Breast epithelium (tissue), 4 donors: ENCODE data around the gene KCNMB2. TPM values are rescaled to one million over a fixed set of nuclear protein-coding genes. Genes with fewer than 3 reads are reported as not detected.

ENCODE experiments used
- DNase-seq, 2 donors: peaks; one replicate each; pipeline ENCODE4 v3.0.0-alpha.2; 2019; ENCODE audit warnings: low spot score in 2 of 2
- H3K27ac ChIP-seq, 2 donors: fragments of 200-600 bp; sonication (generic) in 1 of 2; one replicate each; pipeline ENCODE4 v1.5.1; 2016 to 2019; ENCODE audit warnings: mild to moderate bottlenecking in 1 of 2
- H3K27me3 ChIP-seq, 2 donors: fragments of 200-600 bp; sonication (generic) in 1 of 2; one replicate each; pipeline versions ENCODE4 v1.5.1 to v1.6.0; 2017 to 2019; ENCODE audit warnings: control low read depth in 1 of 2, mild to moderate bottlenecking in 1 of 2
- H3K36me3 ChIP-seq: fragments of 200-600 bp; one replicate; pipeline ENCODE4 v1.5.1; 2019
- H3K4me1 ChIP-seq, 2 donors: fragments of 200-600 bp; sonication (generic); one replicate each; pipeline ENCODE4 v1.5.1; 2016 to 2019; ENCODE audit warnings: control low read depth in 1 of 2
- H3K4me3 ChIP-seq, 3 donors: fragments of 200-600 bp; sonication (generic); 1 replicate in 2 of 3; 2 replicates in 1 of 3; pipeline ENCODE4 v1.5.1; 2016 to 2019; ENCODE audit warnings: mild to moderate bottlenecking in 3 of 3, moderate library complexity in 2 of 3
- H3K9me3 ChIP-seq, 2 donors: fragments of 200-600 bp; sonication (generic) in 1 of 2; one replicate each; pipeline ENCODE4 v1.5.1; 2016 to 2019; ENCODE audit warnings: control low read depth in 1 of 2
- CTCF ChIP-seq, 3 donors: fragments of 450-650 bp; IDR thresholded peaks; one replicate each; pipeline ENCODE4 v1.5.1; 2016 to 2017; ENCODE audit warnings: antibody characterized with exemption in 3 of 3, mild to moderate bottlenecking in 3 of 3, moderate library complexity in 3 of 3
- POLR2A ChIP-seq: fragments of 450-650 bp; IDR thresholded peaks from one replicate; pipeline ENCODE4 v1.6.1; 2016; ENCODE audit warnings: antibody characterized with exemption, mild to moderate bottlenecking, moderate library complexity
- POLR2AphosphoS5 ChIP-seq, 3 donors: sonication (generic); formaldehyde crosslinking; IDR thresholded peaks; one replicate each; pipeline ENCODE4 v1.6.1; 2017; ENCODE audit warnings: antibody characterized with exemption in 3 of 3
- intact Hi-C: fragments of 100-400 bp; cut with DNase I; formaldehyde crosslinking; loops from one replicate; pipeline ENCODE4 v1.15.1; 2023; ENCODE audit warnings: low total_unique reads
- total RNA-seq, 3 donors: library from RNA; depleted of rRNA; stranded (reverse); fragments of >200 nt; gene quantifications; one replicate each; pipeline ENCODE4 v1.1.0, GENCODE V29; 2016

Gene KCNMB2
- total RNA-seq, 3 donors from 2014 or later: 0.59 TPM; not detected in 2

- Histone ChIP-seq H3K36me3 (no peaks in the 10 kb centered on the region), H3K4me3 (no peak overlapping the region), H3K27ac (no peak overlapping the region), H3K9me3 (no peaks in the 10 kb centered on the region), H3K4me1 (no peaks in the 10 kb centered on the region), H3K27me3 (no peaks in the 10 kb centered on the region)
- no peak for DNase-seq
- no peak for TF ChIP-seq CTCF (IDR thresholded peaks at IDR 0.05)
- no peak for TF ChIP-seq POLR2A
- TF ChIP-seq POLR2AphosphoS5 (IDR thresholded peaks at IDR 0.05): no peak
- intact Hi-C loops: no loop called here
Observed at GRCh38 chr3:178778589-178778988, 242.4 kb downstream of the KCNMB2 start.

GRCh38 chr3:178785961-178786360 is 249.7 kb downstream of the KCNMB2 start:
- DNase-seq: no peak
- TF ChIP-seq POLR2AphosphoS5 (IDR thresholded peaks at IDR 0.05) (no peak), CTCF (IDR thresholded peaks at IDR 0.05) (no peak), POLR2A (no peak)
- H3K4me1 ChIP-seq: no peaks in the 10 kb centered on the region
- H3K27me3 ChIP-seq: no peaks in the 10 kb centered on the region
- H3K27ac ChIP-seq: no peak overlapping the region
- intact Hi-C loops: no loop called here
- no peak overlapping the region for H3K4me3 ChIP-seq
- peaks cover 5 to 11% of the 10 kb centered on the region in 2 donors for H3K9me3 ChIP-seq
- H3K36me3 ChIP-seq: no peaks in the 10 kb centered on the region

DNA sequence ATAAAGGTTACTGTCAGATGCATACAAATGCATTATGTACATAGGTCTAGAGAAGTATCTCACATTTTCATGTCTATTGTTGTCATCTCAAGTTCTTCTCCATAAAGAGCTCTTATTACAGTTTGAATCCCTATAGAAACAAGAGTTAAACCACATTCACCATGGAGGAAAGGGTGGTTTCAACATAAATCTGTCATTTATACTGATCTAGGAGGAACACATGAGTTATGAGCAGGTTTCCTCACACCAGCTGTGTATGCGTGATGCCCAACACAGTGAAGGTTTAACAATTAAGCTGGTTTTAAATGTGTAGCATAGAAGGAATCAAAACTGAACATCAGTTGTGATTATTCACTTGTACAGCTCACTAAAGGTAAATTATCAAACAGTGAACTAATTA is 251.7 kb downstream of the KCNMB2 start:
- TF ChIP-seq CTCF (IDR thresholded peaks at IDR 0.05) (no peak), POLR2AphosphoS5 (IDR thresholded peaks at IDR 0.05) (no peak), POLR2A (no peak)
- no peak overlapping the region for H3K27ac ChIP-seq
- no peaks in the 10 kb centered on the region for H3K36me3 ChIP-seq
- intact Hi-C loops: no loop called here
- H3K4me3 ChIP-seq: no peak overlapping the region
- peaks cover 8 to 11% of the 10 kb centered on the region in 2 donors for H3K9me3 ChIP-seq
- no peaks in the 10 kb centered on the region for H3K4me1 ChIP-seq
- no peak for DNase-seq
- no peaks in the 10 kb centered on the region for H3K27me3 ChIP-seq

DNA sequence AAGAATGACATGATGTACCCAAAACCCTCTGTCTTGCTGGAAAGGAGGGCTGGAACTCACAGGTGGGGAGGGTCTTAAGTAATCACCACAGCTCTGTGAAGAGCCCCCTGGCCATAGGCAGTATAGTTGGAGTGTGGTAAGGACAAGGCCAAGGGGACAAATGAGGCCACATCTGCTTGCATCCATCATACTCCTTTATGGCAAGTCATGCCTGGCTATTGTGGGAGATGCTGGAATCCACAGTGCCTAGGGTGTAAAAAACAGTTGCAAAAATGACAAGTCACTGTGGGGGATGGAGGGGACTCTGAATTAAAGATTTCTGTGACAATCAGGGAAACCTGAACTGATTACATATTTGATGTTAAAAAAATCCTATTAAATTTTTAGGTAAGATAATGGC is 258.5 kb downstream of the KCNMB2 start:
- H3K4me1 ChIP-seq: no peaks in the 10 kb centered on the region
- TF ChIP-seq POLR2AphosphoS5 (IDR thresholded peaks at IDR 0.05): no peak
- no peak for TF ChIP-seq CTCF (IDR thresholded peaks at IDR 0.05)
- no peak for TF ChIP-seq POLR2A
- no peaks in the 10 kb centered on the region for H3K27me3 ChIP-seq
- H3K27ac ChIP-seq: no peak overlapping the region
- H3K4me3 ChIP-seq: no peak overlapping the region
- DNase-seq: no peak
- peaks cover 5 to 10% of the 10 kb centered on the region in 2 donors for H3K9me3 ChIP-seq
- H3K36me3 ChIP-seq: no peaks in the 10 kb centered on the region
- intact Hi-C loops: no loop called here

DNA sequence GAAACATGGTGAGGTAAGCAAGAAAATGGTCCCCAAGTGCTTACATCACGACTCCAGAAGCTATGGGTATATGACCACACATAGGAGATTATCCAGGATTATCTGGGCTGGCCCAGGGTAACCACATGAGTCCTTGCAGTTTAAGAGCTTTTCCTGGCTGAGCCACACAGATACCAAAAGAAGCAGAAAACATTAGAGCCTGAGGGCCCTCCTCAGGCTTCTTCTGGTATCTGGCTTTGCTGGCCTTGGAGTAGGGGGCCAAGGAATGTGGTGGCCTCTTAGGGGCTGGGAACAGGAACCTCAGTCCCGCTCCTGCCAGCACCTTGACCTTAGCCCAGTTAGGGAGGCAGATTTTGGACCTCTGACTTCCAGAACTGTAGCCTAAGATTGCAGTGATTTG is 259.1 kb downstream of the KCNMB2 start:
- no peak for TF ChIP-seq POLR2AphosphoS5 (IDR thresholded peaks at IDR 0.05)
- TF ChIP-seq CTCF (IDR thresholded peaks at IDR 0.05): no peak
- no peak for TF ChIP-seq POLR2A
- no peaks in the 10 kb centered on the region for H3K36me3 ChIP-seq
- H3K27me3 ChIP-seq: no peaks in the 10 kb centered on the region
- H3K4me1 ChIP-seq: no peaks in the 10 kb centered on the region
- intact Hi-C loops: no loop called here
- H3K9me3 ChIP-seq: peaks cover 3 to 4% of the 10 kb centered on the region in 2 donors
- no peak overlapping the region for H3K4me3 ChIP-seq
- DNase-seq: no peak
- H3K27ac ChIP-seq: no peak overlapping the region
